Endothelial cell of umbilical vein (primary cell): Measurements from ENCODE around the gene DMRT1. TPM values are rescaled to one million over a fixed set of nuclear protein-coding genes. Genes with fewer than 3 reads are reported as not detected.

Experiments used
- BruUV-seq: library from RNA; stranded (reverse); fragments of 400-500 nt; replicated peaks from 2 replicates; lab custom pipeline; 2021; lab: Mats Ljungman, UMichigan
- CTCF ChIA-PET: fragments of 300-600, 350-600 bp; sonication (Branson Sonifier 250); formaldehyde crosslinking; loops from one replicate; lab custom pipeline; 2021; ENCODE audit warnings: antibody characterized with exemption, inconsistent platforms; lab: Charles Lee
- POLR2A ChIA-PET: fragments of 300-600, 350-600 bp; sonication (Branson Sonifier 250); formaldehyde crosslinking; loops from one replicate; lab custom pipeline; 2021; ENCODE audit warnings: antibody characterized with exemption, inconsistent platforms; lab: Charles Lee
- DNase-seq: peaks from one replicate; pipeline ENCODE4 v3.0.0-alpha.2; 2011; ENCODE audit warnings: low read depth, low spot score
- FAIRE-seq: peaks from 2 replicates; lab custom pipeline; 2011; peaks lifted over from hg19 to GRCh38; lab: Jason Lieb, UNC
- H2AFZ ChIP-seq: 2 replicates; pipeline ENCODE4 v1.6.0; 2012; ENCODE audit warnings: low read depth, low read length, control low read depth, inconsistent platforms
- H3K27ac ChIP-seq: 2 replicates; pipeline ENCODE4 v1.5.1; 2011; ENCODE audit warnings: low read depth, mild to moderate bottlenecking, control low read depth, low read length, moderate library complexity; ENCODE audit not compliant: insufficient read depth
- H3K27me3 ChIP-seq, 2 experiments: 2 replicates each; pipeline versions ENCODE4 v1.6.0 to v1.6.1; 2011; ENCODE audit warnings: low read length in 2 of 2, mixed read lengths in 1 of 2; ENCODE audit not compliant: control insufficient read depth in 2 of 2, insufficient read depth in 2 of 2
- H3K36me3 ChIP-seq, 2 experiments: 2 replicates in 1 of 2; 3 replicates in 1 of 2; pipeline ENCODE4 v1.5.1; 2011; ENCODE audit warnings: low read length in 2 of 2, mild to moderate bottlenecking in 1 of 2, moderate library complexity in 1 of 2; ENCODE audit not compliant: control insufficient read depth in 2 of 2, insufficient read depth in 2 of 2; ENCODE audit errors: extremely low read depth in 1 of 2
- H3K4me1 ChIP-seq: 3 replicates; pipeline ENCODE4 v1.5.1; 2011; ENCODE audit warnings: mild to moderate bottlenecking, low read length; ENCODE audit not compliant: control insufficient read depth, insufficient read depth; ENCODE audit errors: extremely low read depth
- H3K4me2 ChIP-seq: 2 replicates; pipeline ENCODE4 v1.6.1; 2011; ENCODE audit warnings: low read length, control low read depth, mixed read lengths; ENCODE audit not compliant: insufficient read depth
- H3K4me3 ChIP-seq, 3 experiments: fragments of 200-600 bp in 1 of 3; sonication (generic), shearing (Covaris generic) in 1 of 3; replicated peaks in 1 of 3; 2 replicates each; pipeline ENCODE4 v1.5.1; 2011 to 2016; ENCODE audit warnings: control low read depth in 3 of 3, low read length in 3 of 3, mild to moderate bottlenecking in 2 of 3, inconsistent platforms in 1 of 3, low read depth in 1 of 3, moderate library complexity in 1 of 3; ENCODE audit not compliant: insufficient read depth in 1 of 3
- H3K79me2 ChIP-seq: 2 replicates; pipeline ENCODE4 v1.6.0; 2012; ENCODE audit warnings: low read length, inconsistent platforms; ENCODE audit not compliant: control insufficient read depth, insufficient read depth
- H3K9ac ChIP-seq: replicated peaks from 2 replicates; pipeline ENCODE3; 2011; ENCODE audit warnings: low read length, control low read depth; ENCODE audit not compliant: insufficient read depth; ENCODE audit errors: extremely low read depth
- H3K9me1 ChIP-seq: replicated peaks from 3 replicates; pipeline ENCODE4 v1.6.0; 2011; ENCODE audit warnings: mild to moderate bottlenecking, low read length; ENCODE audit not compliant: control insufficient read depth, insufficient read depth; ENCODE audit errors: extremely low read depth
- H3K9me3 ChIP-seq: replicated peaks from 2 replicates; pipeline ENCODE4 v1.5.1; 2012; ENCODE audit warnings: low read length, inconsistent platforms; ENCODE audit not compliant: control insufficient read depth, insufficient read depth
- H4K20me1 ChIP-seq: replicated peaks from 2 replicates; pipeline ENCODE3; 2011; ENCODE audit warnings: mild to moderate bottlenecking, low read length; ENCODE audit not compliant: control insufficient read depth, insufficient read depth; ENCODE audit errors: extremely low read depth
- FOS ChIP-seq: IDR thresholded peaks from 2 replicates; pipeline ENCODE4 v1.6.1; 2011; ENCODE audit warnings: mild to moderate bottlenecking, low read length, moderate library complexity, borderline replicate concordance; ENCODE audit not compliant: insufficient read depth
- GATA2 ChIP-seq: IDR thresholded peaks from 2 replicates; pipeline ENCODE4 v1.7.0; 2011; ENCODE audit warnings: low read depth, mild to moderate bottlenecking, moderate library complexity, mixed read lengths, low read length; ENCODE audit not compliant: insufficient read length, insufficient read depth
- JUN ChIP-seq: IDR thresholded peaks from 2 replicates; pipeline ENCODE4 v1.6.1; 2011; ENCODE audit warnings: borderline replicate concordance, low read depth; ENCODE audit not compliant: insufficient read length, insufficient read depth
- POLR2A ChIP-seq: IDR thresholded peaks from 2 replicates; pipeline ENCODE4 v1.6.1; 2012; ENCODE audit warnings: low read depth, mild to moderate bottlenecking, control low read depth, low read length
- POLR2AphosphoS5 ChIP-seq: IDR thresholded peaks from 2 replicates; pipeline ENCODE4 v1.6.1; 2012; ENCODE audit warnings: low read depth, mild to moderate bottlenecking, control low read depth, low read length, moderate library complexity; ENCODE audit not compliant: insufficient read depth
- dilution Hi-C: fragments of 300-500 bp; cut with MboI; formaldehyde crosslinking; loops from one replicate; pipeline ENCODE4 v1.15.0; 2019; ENCODE audit warnings: low sequenced_read_pairs; ENCODE audit not compliant: extremely low pct_ligation_motif_present
- intact Hi-C: fragments of 100-400 bp; cut with micrococcal nuclease; formaldehyde crosslinking; loops from one replicate; pipeline ENCODE4 v1.10.0; 2022
- polyA plus RNA-seq, 4 experiments: library from polyadenylated mRNA; depleted of rRNA in 3 of 4; stranded (reverse) in 3 of 4; unstranded in 1 of 4; fragments of >200 nt; gene quantifications; 2 replicates each; pipeline versions ENCODE4 v1.2.1 to v1.2.3, GENCODE V29; 2011 to 2012; ENCODE audit warnings: missing spikeins in 1 of 4
- total RNA-seq: library from RNA; stranded (reverse); gene quantifications from 2 replicates; pipeline ENCODE4 v1.2.3, GENCODE V29; 2021
- TF ChIP-seq, protein P1 (sequence below), 2 donors: IDR thresholded peaks; 1 replicate in 1 of 2; 2 replicates in 1 of 2; pipeline ENCODE4 v1.5.1; 2011; ENCODE audit warnings: low read length in 2 of 2, mild to moderate bottlenecking in 2 of 2, moderate library complexity in 2 of 2, control low read depth in 1 of 2, inconsistent platforms in 1 of 2, low read depth in 1 of 2; ENCODE audit not compliant: insufficient read depth in 1 of 2; ENCODE audit errors: extremely low read depth in 1 of 2

Gene DMRT1
- total and polyA plus RNA-seq, 2 donors (not counting 3 experiments of a cell fraction or from before 2014, with no cell fraction given) = 0.08 to 0.20 TPM

DNA sequence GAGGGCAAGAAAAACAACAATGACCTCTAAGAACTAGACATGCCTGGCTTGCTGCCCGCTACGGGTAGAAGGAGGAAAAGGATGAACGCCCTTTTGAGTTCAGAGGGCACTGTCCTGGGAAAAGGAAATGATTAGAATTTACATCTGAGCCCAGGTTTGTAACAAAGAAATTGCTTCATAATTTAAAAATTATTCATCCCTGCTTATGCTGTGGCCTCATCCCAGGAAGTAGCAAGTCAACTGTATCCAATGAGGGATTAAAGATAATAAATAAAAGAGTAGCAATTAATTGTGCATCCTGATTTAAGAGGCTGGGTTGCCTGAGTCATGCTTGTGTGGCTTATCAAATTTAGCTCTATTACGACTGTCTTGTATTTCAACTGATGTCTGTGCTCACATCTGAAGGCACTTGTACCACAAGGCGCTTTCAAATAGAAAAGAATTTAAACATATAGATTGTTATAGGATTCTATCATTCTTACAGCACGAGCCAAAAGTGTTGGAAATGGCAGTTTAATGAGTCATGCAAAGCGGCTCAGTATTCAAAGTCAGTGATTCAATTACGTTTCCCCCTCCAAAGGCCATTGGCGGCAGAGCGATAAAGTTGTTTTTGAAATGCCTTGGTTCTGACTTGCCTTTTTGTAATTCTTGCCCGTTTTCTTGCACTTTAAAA lies 40.0 kb upstream of the DMRT1 start:
- peak overlapping the region; percentile 85 for H3K27ac ChIP-seq
- peak; percentile 97 for FAIRE-seq
- dilution Hi-C loops = no loop called here

More for the DNA sequence above, 40.0 kb upstream of the DMRT1 start:
- Histone ChIP-seq H3K4me3 (peak overlapping the region in 2 of 3 experiments; percentile 7 to 47), H3K9ac (peak overlapping the region; percentile 78), H3K4me1 (peaks cover 46% of the 10 kb centered on the region), H3K27me3 (no peaks in the 10 kb centered on the region), H2AFZ (peak overlapping the region; percentile 93), H3K9me1 (no peaks in the 10 kb centered on the region), H3K79me2 (no peaks in the 10 kb centered on the region), H3K4me2 (peak overlapping the region; percentile 70), H3K36me3 (no peaks in the 10 kb centered on the region), H4K20me1 (no peaks in the 10 kb centered on the region), H3K9me3 (no peaks in the 10 kb centered on the region)
- DNase-seq = peak; percentile 90
- intact Hi-C loops = loop anchor here (1.0 to 5.0 kb wide), 6 partner anchors 44 to 331 kb away; no protein-coding TSS in a partner anchor
- BruUV-seq = no TSS peak
- ChIA-PET POLR2A (no interaction called here), CTCF (interaction anchor here (1.1 to 2.0 kb wide), 7 partner anchors 9 to 208 kb away, joined by 3 to 10 read pairs (median 5); no protein-coding TSS in a partner anchor)
- peak; percentile 84 for TF ChIP-seq FOS
- TF ChIP-seq POLR2AphosphoS5 = peak; percentile 34
- TF ChIP-seq GATA2 = peak; percentile 48
- TF ChIP-seq POLR2A = peak; percentile 3
- TF ChIP-seq, protein P1, sequence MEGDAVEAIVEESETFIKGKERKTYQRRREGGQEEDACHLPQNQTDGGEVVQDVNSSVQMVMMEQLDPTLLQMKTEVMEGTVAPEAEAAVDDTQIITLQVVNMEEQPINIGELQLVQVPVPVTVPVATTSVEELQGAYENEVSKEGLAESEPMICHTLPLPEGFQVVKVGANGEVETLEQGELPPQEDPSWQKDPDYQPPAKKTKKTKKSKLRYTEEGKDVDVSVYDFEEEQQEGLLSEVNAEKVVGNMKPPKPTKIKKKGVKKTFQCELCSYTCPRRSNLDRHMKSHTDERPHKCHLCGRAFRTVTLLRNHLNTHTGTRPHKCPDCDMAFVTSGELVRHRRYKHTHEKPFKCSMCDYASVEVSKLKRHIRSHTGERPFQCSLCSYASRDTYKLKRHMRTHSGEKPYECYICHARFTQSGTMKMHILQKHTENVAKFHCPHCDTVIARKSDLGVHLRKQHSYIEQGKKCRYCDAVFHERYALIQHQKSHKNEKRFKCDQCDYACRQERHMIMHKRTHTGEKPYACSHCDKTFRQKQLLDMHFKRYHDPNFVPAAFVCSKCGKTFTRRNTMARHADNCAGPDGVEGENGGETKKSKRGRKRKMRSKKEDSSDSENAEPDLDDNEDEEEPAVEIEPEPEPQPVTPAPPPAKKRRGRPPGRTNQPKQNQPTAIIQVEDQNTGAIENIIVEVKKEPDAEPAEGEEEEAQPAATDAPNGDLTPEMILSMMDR (IDR thresholded peaks at IDR 0.05; ENCODE audit: extremely low read depth in 1 of 2, insufficient read depth in 1 of 2, low read depth in 1 of 2, low read length in 2 of 2) = no peak
- TF ChIP-seq JUN = peak; percentile 82
